ENCODE results near the gene ATOH8.

ATOH8 gene

GRCh38 chr2:85734942-85735608 lies 18.7 kb upstream of the ATOH8 start:
- DNase-seq: peak in 1 of 10 donors; percentile 57
- intact Hi-C loops (cut with DNase I): loop anchor here (5.0 kb wide), 1 partner anchor 37 kb away; no protein-coding TSS in a partner anchor

GRCh38 chr2:85735691-85736090 lies 18.1 kb upstream of the ATOH8 start:
- no peak for DNase-seq
- intact Hi-C loops (cut with DNase I): loop anchor here (5.0 kb wide), 1 partner anchor 37 kb away; no protein-coding TSS in a partner anchor

GRCh38 chr2:85736456-85737355 lies 17.1 kb upstream of the ATOH8 start:
- intact Hi-C loops (cut with DNase I): loop anchor here (5.0 kb wide), 1 partner anchor 36 kb away; no protein-coding TSS in a partner anchor
- DNase-seq: peak in 1 of 10 donors; percentile 34

GRCh38 chr2:85737481-85737880 lies 16.3 kb upstream of the ATOH8 start:
- intact Hi-C loops (cut with DNase I): loop anchor here (5.0 kb wide), 1 partner anchor 35 kb away; no protein-coding TSS in a partner anchor
- DNase-seq: peak in 1 of 10 donors; percentile 64

- DNase-seq: peak in 1 of 10 donors; percentile 40
- intact Hi-C loops (cut with DNase I): loop anchor here (5.0 kb wide), 1 partner anchor 34 kb away; no protein-coding TSS in a partner anchor
These were observed 15.8 kb upstream of the ATOH8 start for GRCh38 chr2:85737961-85738360.

GRCh38 chr2:85740193-85740592 lies 13.6 kb upstream of the ATOH8 start:
- DNase-seq: no peak
- intact Hi-C loops (cut with DNase I): no loop called here

- peak in 1 of 10 donors; percentile 89 for DNase-seq
- intact Hi-C loops (cut with DNase I): no loop called here
These were observed 12.5 kb upstream of the ATOH8 start for GRCh38 chr2:85741211-85741832.

GRCh38 chr2:85741833-85742455 lies 11.8 kb upstream of the ATOH8 start:
- peak; percentile 55 to 95 (median 72) for DNase-seq
- intact Hi-C loops (cut with DNase I): no loop called here

- intact Hi-C loops (cut with DNase I): no loop called here
- DNase-seq: peak in 1 of 10 donors; percentile 67
These were observed 10.3 kb upstream of the ATOH8 start for GRCh38 chr2:85743304-85743978.

GRCh38 chr2:85744055-85744454 lies 9.7 kb upstream of the ATOH8 start:
- intact Hi-C loops (cut with DNase I): no loop called here
- no peak for DNase-seq

- peak in 4 of 10 donors; percentile 34 to 89 (median 40) for DNase-seq
- intact Hi-C loops (cut with DNase I): no loop called here
These were observed 8.8 kb upstream of the ATOH8 start for GRCh38 chr2:85744741-85745601.

GRCh38 chr2:85745619-85746018 lies 8.2 kb upstream of the ATOH8 start:
- intact Hi-C loops (cut with DNase I): no loop called here
- peak in 1 of 10 donors; percentile 15 for DNase-seq

- peak in 3 of 10 donors; percentile 16 to 62 (median 30) for DNase-seq
- intact Hi-C loops (cut with DNase I): no loop called here
These were observed 7.3 kb upstream of the ATOH8 start for GRCh38 chr2:85746321-85747004.

GRCh38 chr2:85747441-85747840 lies 6.3 kb upstream of the ATOH8 start:
- peak in 1 of 10 donors; percentile 9 for DNase-seq
- intact Hi-C loops (cut with DNase I): no loop called here

- DNase-seq: peak in 3 of 10 donors; percentile 12 to 55 (median 23)
- intact Hi-C loops (cut with DNase I): no loop called here
These were observed 5.6 kb upstream of the ATOH8 start for GRCh38 chr2:85748039-85748734.

- intact Hi-C loops (cut with DNase I): no loop called here
- DNase-seq: peak in 3 of 10 donors; percentile 55 to 75 (median 59)
These were observed 4.6 kb upstream of the ATOH8 start for GRCh38 chr2:85748985-85749875.
